Activated CD8-positive, alpha-beta memory T cell treated with anti-CD3 and anti-CD28 coated beads for 24 hours (primary cell): ENCODE results near the gene ALCAM.
"Not testable (repeated sequence)": the region's sequence is repeated elsewhere in the genome, so short reads cannot be mapped to it uniquely, and the experiment has no call there.

ENCODE experiments used
- DNase-seq: peaks from one replicate; pipeline ENCODE4 v3.0.0-alpha.2; 2020

Gene ALCAM

DNA sequence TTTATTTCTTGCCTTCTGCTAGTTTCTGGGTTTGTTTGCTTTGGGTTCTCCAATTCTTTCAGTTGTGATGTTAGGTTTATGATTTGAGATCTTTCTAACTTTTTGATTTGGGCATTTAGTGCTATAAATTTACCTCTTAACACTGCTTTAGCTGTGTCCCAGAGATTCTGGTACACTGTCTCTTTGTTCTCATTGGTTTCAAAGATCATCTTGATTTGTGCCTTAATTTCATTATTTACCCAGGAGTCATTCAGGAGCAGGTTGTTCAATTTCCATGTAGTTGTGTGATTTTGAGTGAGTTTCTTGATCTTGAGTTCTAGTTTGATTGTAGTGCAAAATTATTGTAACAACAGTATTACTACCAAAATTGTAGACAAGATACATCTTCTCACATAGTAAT, 25.9 kb downstream of the ALCAM start:
- not testable (repeated sequence) for DNase-seq

DNA sequence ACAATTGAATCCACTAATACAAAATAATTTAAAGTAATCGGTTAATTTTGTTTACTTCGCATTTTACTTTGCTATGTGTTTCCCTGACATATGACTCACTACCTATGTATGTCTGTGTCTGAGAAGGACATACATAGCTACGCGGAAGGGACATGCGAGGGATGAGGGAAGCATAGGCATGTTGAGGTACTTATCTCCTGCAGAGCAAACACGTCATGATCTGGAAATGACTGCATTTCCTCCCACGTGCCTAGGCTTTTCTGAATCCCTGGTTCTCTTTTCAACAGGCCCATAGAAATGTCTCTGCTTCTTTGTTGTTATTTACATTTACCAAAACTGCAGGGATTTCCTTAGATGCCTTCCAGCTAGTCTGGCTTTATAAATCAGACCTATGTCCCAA, 27.5 kb downstream of the ALCAM start:
- no peak for DNase-seq

DNA sequence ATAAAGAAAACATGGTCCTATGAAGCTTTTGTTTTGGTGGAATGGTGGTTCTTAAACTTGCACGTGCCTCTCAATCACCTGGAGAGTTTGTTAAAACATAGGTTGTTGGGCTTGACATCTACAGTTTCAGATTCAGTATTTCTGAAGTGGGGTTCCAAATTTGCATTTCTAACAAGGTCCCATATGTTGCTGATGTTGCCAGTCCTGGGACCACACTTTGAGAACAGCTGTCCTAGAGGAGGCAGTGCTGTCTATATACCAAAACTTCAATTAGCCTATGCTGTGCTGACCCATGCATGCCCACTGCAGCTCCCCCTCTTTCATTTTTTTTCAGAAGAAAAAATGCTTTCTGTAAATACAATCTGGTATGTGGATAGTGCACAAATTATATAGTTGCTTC, 31.3 kb downstream of the ALCAM start:
- DNase-seq, result no peak

DNA sequence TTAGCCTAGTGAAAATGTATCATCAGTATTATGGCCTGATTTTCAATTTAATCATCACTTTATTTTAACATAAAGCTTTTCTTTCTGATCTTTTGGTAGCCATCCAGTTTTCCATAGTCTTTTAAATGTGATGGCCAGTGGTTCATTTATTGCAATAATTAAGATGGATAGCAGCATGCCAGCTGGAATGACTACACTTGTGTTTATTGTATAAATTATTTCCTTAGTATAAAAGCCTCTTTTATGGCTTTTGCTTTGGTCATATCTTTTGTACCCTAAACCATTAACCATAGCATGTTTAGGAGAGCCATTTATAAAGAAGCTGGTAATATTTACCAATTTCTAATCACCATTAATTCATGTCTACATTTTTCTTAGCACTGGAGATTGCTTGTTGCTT, 31.7 kb downstream of the ALCAM start:
- DNase-seq, result no peak

DNA sequence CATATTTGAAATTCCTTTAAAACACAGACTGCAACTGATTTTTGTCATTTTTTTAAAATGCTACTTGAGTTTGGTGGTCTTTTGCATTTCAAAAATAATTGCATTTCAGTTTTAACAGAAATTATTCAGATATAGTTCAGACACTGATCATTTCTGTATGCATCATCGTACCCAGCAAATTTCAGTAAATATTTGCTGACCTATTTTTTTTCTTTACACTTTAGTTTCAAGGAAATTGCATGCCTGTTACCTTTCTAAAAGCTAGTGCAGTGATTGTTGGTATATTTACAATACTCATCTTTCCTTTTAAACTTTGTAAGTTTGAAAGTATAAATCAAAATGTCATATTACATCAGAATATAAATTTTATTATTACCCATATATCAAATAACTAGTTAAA, 32.4 kb downstream of the ALCAM start:
- no peak for DNase-seq

DNA sequence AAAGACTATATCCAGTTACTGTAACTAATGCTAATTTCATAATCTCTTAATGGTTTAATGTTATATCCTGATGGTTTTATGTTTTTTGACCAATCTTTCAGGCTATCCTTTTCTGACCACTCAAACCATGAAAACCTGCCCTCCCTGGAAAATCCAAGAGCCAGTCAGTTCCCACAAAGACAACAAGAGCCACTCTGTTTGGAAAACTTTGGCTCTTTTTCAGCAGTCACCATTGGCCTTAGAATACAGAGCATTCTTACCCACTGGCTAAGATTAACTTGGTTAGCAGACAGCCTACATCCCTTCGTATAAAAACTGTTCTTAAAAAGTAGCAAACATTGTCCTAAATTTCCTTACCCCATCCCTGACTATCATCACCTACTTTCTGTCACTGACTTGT, 32.9 kb downstream of the ALCAM start:
- no peak for DNase-seq

DNA sequence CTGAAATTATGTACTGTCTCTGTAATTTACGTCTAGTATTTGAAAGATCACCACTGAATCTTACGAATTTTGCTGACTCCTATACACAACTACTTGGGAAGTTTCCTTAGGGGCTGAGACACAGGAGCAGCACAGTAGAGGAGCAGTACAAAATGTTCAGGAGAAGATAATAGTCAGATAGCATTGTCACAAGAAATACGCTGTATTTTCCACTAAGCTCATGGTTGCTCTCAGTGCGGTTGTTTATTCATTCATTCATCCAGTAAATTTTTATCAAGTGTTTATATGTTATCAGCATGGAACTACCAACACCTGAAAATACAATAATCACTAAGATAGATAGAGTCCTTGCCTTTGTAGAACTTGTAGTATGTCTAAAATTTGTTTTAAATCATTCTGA, 34.5 kb downstream of the ALCAM start:
- no peak for DNase-seq

DNA sequence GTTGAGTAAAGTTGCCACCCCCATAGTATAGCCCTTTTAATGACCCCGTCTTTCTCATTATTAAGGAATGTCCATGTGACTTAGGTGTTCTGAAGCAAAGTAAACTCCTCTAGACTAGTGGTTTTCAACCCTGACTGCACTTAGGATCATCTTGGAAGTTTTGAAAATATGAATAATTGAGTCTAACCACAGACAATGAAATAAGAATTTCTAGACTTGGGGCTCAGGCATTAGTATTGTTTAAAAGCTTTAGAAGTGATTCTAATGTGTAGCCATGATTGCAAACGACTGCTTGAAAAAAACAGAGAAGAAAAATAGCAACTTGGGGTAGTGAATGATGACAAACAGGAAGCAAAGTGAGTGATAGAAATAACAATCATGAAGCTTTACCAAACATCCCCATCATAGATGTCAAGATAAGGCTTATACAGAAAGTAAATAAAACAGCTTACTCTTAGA, 35.0 kb downstream of the ALCAM start:
- DNase-seq, result no peak

DNA sequence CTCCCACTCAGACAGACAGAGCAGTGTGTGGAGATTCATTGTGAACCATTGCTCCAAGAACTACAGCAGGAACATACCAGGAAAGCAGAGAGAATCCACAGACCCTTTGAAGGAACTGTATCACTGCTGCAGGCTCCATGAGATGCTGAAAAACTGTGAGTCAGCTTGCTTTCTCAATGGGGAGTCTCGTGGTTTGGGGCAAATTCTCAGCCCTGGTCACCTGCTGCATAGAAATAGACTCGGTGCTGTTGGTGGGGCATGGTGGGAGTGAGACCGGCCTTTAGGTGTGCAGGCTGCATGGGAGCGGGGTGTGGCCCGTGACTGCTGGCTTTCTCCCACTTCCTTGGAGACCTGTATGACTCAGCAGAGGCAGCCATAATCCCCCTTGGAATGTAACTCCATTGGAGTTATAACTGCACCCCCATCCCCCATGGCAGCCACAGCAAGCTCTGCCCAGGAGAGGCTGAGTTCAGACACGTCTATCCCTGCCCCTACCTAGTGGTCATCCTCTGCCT, 35.6 kb downstream of the ALCAM start:
- no peak for DNase-seq

DNA sequence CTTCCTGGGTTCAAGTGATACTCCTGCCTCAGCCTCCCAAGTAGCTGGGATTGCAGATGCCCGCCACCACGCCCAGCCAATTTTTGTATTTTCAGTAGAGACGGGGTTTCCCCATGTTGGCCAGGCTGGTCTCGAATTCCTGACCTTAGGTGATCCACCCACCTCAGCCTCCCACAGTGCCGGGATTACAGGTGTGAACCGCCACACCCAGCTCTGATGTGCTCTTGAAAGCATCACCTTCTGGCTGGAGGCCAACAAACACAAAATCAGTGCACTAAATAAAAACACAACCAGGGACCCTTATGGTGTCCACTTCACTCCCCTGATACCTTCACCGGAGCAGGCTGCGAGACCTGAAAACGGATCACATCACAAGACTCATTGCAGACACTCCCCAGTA, 36.3 kb downstream of the ALCAM start:
- DNase-seq, result not testable (repeated sequence)

DNA sequence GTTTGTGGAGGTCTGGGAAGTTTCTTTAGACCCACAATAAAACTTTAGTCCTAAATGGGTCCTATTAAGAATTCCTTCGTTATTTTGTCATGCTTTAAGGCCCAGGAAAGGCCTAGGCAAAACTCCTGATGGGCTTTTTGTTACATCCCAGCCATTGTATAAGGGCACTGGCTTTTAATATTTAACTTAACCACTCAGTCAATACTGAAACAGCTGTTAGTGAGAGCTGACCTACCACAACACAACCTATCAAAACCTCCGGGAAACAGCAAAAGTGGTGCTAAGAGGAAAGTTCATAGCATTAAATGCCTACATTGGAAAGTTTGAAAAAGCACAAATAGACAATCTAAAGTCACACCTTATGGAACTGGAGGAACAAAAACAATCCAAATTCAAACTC, 39.6 kb downstream of the ALCAM start:
- DNase-seq, result no peak

DNA sequence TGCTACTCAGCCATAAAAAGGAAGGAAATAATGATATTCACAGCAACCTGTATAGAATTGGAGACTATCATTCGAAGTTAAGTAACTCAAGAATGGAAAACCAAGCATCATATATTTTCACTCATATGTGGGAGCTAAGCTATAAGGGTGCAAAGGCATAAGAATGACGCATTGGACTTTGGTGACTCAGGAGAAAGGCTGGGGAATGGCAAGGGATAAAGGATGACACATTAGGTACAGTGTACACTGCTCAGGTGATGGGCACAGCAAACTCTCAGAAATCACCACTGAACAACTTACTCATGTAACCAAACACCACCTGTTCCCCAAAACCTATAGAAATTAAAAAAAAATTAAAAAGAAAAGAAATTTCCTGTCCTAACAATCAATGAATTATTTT, 42.7 kb downstream of the ALCAM start:
- DNase-seq, result no peak

DNA sequence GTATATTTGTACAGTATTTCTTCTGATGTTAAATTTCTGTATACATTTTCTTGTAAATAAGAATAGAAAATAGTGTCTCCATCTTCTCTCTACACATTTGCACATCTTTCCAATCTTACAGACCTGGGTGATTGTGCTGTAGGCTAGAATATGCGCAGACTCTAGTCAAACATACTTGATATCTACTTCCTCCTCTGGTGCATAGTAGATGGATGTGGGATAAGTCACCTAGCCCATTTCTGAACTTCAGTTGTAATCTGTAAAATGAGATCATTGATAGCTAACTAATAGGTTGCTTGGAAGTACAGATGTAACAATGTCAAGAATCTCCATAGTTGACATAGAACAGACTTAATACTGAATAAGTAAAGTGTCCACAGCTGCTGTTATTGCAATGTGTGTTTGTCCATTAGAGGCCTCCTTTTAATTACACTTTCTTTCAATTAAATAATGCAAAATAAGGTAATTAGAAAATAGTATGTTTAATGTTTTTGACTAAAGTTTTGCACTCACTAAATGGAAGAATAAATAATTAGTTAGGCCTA, 46.7 kb downstream of the ALCAM start:
- no peak for DNase-seq

DNA sequence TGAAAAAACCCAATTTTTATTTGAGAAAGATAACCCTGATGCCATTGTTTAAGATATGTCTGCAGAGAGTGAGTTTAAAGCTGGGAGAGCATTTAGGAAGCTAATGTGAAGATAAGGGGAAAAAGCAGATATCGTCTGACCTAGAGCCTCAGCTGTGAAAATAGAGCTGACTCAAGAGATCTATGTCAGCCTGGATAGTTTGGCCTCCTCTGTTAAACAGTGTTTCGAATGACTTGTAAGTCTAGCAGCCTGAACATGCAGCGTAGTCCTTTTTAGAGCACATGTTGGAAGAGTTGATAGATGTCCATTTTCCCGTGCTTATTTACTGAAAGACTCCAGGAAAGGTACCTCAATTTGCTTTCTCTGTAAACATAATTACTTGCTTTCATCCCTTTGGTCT, 48.1 kb downstream of the ALCAM start:
- no peak for DNase-seq

DNA sequence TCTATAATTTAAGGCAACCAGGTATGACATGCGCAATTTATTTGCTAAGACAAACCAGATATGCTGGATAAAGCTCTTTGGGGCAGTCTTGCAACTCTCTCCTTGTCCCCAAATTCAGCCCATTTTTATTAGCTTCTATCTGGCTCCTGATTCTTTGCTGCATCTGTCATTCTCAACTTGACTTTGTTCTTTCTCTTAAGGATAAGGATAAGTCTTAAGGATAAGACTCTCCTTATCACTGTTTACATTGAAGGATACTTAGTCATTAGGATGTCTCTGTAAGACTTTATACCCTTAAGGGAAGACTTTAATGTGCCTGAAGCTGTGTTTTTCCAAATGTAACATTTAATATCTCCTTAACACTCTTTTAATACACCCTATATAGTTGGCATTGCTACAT, 49.2 kb downstream of the ALCAM start:
- DNase-seq, result no peak

DNA sequence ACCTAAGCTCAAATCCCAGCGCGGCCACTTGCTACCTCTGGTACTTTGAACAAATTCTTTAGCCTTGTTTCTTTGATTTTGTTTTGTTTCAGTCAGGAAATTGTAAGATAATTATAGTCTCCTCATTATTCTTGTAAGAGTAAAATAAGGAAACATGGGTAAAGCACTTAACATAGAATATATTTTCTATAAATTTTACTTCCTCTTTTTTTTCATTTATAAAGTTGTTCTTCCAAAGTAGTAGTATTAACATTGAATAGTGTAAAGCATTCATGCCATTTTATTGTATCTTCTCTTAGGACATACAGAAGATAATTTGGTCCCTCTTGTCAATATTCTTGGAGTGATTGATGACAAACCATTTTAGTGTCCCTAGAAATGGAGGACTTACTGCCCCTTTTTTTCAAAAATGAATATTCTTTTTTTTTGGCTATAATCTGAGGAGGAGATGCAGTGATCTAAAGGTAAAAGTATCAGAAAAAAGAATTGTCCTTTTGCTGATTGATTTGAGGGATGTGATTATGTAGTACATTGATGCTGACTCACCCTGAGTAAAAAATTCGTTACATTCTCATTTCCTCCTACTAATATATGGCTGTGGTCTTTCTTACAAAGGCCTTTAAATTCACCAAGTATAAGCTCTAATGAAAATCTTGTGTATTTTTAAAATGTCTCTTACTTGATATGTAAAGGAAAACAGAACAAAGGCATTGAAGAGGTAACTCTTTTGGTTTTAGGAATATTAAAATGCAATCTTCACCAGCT, 51.0 kb downstream of the ALCAM start:
- DNase-seq, result no peak

DNA sequence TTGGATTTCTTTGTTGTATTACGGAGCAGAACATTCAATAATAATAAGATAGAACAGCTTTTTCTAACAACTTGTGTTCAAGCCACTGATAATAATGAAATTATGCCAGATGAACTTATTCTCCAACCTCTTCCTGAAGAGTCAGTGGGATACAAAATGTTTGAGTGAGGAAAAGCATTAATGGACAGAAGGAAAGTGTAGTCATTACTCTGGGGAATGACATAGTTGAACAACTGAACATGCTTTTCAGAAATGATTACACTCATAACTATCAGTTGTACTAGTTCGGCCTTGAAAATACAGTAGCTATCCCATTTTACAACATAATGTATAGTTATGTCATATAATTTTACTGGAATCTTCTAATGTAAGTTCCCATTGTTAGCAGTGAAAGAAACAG, 55.9 kb downstream of the ALCAM start:
- DNase-seq, result no peak

DNA sequence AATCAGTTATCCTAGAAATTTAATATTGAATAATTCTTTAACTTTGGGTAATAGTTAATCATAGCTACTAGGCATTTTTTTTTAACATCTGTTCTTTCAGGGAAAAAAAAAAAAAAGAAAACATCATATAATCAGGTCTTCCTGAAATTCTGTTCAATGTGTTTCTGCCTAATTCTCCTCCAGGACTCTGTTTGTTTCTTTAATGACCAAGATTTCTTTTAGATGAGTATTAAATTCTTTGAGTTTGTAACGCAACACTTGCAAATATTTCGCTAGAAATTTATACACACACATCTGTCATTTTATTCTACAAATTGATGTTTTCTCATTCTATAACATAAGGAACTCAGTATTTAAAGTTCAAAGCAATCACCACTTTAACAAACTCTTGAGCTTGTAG, 56.7 kb downstream of the ALCAM start:
- DNase-seq, result no peak

DNA sequence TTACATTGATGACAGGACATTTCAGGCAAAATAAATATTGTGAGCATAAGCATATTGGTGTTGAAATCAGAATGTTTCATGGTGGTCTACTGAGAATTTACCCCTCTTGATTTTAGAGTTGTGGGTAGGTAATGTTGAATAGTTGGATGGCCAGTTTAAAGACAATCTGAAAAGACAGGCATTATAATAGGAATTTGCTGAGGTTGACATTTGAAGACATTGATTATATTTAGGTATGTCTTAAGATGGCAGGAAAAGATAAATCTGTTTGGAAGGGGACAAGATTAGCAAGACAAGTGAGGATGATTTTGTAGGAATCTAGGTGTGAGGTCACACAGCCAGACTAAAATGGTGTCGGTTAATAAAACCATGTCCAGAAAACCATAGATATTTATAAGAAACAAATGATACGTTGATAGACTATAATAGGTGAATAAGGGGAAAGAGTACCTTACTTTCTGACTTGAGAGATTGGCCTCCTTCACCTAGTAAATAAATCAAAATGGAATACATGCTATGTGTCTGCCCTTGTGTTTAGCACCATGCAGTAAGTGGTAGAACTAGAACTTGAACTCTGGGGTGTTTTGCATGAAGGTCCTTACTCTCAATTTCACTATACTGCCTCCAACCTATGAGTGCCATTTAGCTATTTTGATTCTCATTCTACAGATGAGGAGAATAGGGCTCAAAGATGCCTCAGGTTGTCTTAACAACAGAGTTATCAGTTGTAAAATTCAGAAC, 57.9 kb downstream of the ALCAM start:
- DNase-seq, result no peak

DNA sequence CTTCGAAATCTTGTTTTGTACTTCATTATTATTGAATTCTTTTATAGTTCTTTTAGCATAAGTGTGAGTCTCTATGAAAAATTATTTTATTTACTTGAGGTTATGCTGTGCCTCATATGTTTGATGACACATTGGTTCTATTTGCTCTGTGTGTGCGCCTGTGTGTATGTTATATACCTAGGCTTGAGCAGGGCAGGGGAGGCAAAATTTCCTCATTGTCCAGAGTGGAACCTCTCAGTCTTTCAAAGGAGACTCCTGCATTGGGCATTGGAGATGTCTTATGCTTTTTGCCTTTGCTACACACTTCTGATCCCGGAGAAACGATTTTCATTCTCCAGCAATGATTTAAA, 58.4 kb downstream of the ALCAM start:
- no peak for DNase-seq

DNA sequence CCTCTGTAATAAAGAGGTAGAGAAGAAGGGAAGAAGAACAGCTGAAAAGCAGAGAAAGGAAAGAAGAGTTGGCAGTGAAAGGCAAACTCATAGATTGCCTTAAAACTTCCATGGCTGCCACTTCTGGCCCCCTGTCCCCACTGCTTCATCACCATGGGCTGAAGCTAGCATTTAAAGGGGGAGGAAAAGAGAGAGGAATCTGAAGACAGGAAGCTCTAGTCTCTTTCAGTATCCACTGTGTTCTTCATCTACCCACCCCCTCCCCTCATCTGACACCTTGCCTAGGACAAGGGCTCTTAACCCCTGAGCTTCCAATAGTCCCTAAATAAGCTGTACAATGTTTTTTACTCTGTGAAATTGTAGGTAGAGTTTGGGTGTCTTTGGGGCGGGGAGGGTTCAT, 60.6 kb downstream of the ALCAM start:
- no peak for DNase-seq

DNA sequence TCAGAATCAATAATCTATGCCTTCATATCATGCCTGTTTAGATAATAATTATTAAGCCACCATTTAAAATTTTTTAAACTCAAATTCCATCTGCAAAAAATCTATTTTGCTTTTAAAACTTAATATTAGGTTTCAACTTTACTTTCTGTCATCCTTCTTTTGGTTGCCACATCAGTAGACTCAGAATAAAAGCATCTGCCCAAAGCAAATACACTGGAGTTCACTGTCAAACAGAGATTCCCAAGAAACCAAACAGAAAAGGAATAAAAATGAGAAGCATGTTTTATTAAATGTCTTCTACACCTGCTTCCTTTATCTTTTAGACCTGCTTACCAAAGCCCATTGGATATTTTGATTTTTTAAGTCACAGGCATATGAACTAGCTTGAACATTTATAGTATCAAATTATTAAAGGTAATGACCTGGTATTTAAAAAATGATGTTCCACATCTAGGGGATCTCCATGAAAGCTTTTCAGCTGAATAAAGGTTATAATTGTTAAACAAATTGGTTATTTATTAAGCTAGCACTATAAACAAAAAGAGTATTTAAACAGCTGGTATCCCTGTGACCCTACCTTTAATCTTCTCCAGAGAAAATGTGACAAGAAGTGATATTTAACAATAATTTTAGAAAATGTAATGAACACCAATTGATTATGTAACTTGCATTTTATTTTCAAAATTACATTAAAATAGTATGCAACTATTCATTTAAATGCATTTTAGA, 62.5 kb downstream of the ALCAM start:
- no peak for DNase-seq

DNA sequence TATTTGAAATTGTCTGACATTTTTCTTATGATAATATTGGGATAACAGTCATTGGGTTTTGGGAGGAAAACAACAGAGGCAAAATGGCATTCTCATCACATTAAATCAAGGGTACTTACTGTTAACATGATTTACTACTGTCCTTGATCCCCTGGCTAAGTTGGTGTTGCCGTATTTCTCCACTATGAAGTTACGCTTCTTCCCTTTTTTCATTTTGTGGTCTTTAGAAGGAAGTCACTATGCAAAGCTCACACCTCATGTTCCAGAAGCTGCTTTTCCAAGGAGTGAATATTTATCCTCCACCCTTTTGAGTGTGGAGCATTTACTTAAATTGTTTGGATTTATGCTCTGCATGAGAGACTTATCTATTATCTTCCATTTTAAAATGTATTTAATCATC, 63.7 kb downstream of the ALCAM start:
- DNase-seq, result no peak

DNA sequence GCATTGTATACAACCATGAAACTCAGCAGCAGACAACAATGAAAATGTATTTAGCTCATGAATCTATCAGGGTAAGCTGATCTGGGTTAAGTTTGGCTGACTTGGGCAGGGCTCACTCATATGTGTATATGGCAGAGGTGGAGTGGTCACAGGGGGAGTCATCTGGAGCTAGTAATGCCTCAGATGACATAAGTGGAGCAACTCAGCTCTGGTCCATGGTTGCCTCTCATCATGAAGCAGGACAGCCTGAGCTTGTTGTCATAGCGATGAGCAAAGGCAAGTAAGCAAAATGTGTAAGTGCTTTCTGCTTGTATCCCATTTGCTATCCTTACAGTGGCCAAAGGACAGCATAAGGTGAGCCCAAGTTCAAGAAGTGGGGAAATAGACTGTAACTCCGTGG, 64.5 kb downstream of the ALCAM start:
- no peak for DNase-seq
